Uterus (tissue), 2 donors: ENCODE measurements around the gene C1orf52.

Experiments used
- POLR2A ChIP-seq, 2 donors: fragments of 450-650 bp; IDR thresholded peaks; one replicate each; pipeline ENCODE4 v1.6.1; 2016; ENCODE audit warnings: antibody characterized with exemption in 2 of 2, mild to moderate bottlenecking in 1 of 2, moderate library complexity in 1 of 2
- TF ChIP-seq, protein P1 (sequence below), 4 experiments: fragments of 200-600 bp in 2 of 4; fragments of 450-650 bp in 2 of 4; sonication (generic) in 2 of 4; IDR thresholded peaks; one replicate each; pipeline ENCODE4 v1.5.1; 2016 to 2019; ENCODE audit warnings: antibody characterized with exemption in 4 of 4, mild to moderate bottlenecking in 2 of 4, moderate library complexity in 1 of 4

DNA sequence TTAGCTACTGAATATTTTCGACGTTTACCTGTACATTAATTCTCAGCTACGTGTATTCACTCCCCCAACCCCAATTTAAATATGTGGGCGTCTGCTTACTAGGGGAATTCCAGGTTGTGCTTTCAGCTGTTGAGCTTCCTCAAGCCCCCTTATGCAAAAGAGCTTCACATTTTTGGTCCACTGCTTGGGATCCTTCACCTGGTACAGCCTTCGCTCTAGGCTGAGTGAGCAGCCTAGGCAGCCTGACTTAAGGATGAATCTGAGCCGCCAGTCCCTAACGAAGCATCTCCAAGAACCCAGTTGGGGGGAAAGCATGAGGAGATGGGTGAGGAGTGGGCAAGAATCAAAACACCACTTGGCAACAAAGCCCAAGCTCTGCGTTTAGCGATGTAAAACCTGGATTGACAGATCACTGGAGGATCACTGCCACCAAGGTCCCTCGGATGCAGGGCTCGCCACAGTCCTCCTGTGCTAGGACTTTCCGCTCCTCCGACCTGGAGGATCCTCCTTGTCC lies 16.3 kb upstream of the C1orf52 start:
- TF ChIP-seq, protein P1, sequence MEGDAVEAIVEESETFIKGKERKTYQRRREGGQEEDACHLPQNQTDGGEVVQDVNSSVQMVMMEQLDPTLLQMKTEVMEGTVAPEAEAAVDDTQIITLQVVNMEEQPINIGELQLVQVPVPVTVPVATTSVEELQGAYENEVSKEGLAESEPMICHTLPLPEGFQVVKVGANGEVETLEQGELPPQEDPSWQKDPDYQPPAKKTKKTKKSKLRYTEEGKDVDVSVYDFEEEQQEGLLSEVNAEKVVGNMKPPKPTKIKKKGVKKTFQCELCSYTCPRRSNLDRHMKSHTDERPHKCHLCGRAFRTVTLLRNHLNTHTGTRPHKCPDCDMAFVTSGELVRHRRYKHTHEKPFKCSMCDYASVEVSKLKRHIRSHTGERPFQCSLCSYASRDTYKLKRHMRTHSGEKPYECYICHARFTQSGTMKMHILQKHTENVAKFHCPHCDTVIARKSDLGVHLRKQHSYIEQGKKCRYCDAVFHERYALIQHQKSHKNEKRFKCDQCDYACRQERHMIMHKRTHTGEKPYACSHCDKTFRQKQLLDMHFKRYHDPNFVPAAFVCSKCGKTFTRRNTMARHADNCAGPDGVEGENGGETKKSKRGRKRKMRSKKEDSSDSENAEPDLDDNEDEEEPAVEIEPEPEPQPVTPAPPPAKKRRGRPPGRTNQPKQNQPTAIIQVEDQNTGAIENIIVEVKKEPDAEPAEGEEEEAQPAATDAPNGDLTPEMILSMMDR (IDR thresholded peaks at IDR 0.05) = no peak
- TF ChIP-seq POLR2A (IDR thresholded peaks at IDR 0.05) = no peak
